CD4-positive, alpha-beta T cell treated with Interleukin-2 at 100 ng/mL for 4 hours (primary cell): ENCODE results near the gene OTOS.

Experiments
- DNase-seq: peaks from one replicate; pipeline ENCODE4 v3.0.0-alpha.2; 2020; ENCODE audit warnings: low spot score

OTOS gene

GRCh38 chr2:240140511-240140910 lies at the start of gene OTOS:
TSS of gene OTOS (minus strand) at chr2:240140658. CDS start at chr2:240140326, 332 bp downstream.
- no peak for DNase-seq

- DNase-seq: no peak
Measured at GRCh38 chr2:240189686-240190085, 49.2 kb upstream of the OTOS start.

GRCh38 chr2:240187989-240188590 lies 47.6 kb upstream of the OTOS start:
- no peak for DNase-seq

- no peak for DNase-seq
Measured at GRCh38 chr2:240186191-240186725, 45.8 kb upstream of the OTOS start.

GRCh38 chr2:240184656-240185055 lies 44.2 kb upstream of the OTOS start:
- no peak for DNase-seq

GRCh38 chr2:240183875-240184590 lies 43.6 kb upstream of the OTOS start:
- no peak for DNase-seq

GRCh38 chr2:240183006-240183874 lies 42.8 kb upstream of the OTOS start:
- DNase-seq: no peak

GRCh38 chr2:240182476-240182875 lies 42.0 kb upstream of the OTOS start:
- DNase-seq: no peak

GRCh38 chr2:240182001-240182400 lies 41.5 kb upstream of the OTOS start:
- no peak for DNase-seq

GRCh38 chr2:240179941-240180666 lies 39.6 kb upstream of the OTOS start:
- no peak for DNase-seq

- no peak for DNase-seq
Measured at GRCh38 chr2:240179186-240179815, 38.8 kb upstream of the OTOS start.

GRCh38 chr2:240178564-240178963 lies 38.1 kb upstream of the OTOS start:
- no peak for DNase-seq

- DNase-seq: no peak
Measured at GRCh38 chr2:240174496-240174895, 34.0 kb upstream of the OTOS start.

GRCh38 chr2:240172071-240172895 lies 31.8 kb upstream of the OTOS start:
- no peak for DNase-seq

- DNase-seq: no peak
Measured at GRCh38 chr2:240170883-240171282, 30.4 kb upstream of the OTOS start.

GRCh38 chr2:240170354-240170735 lies 29.9 kb upstream of the OTOS start:
- DNase-seq: no peak

GRCh38 chr2:240169486-240170353 lies 29.3 kb upstream of the OTOS start:
- no peak for DNase-seq

GRCh38 chr2:240168546-240169361 lies 28.3 kb upstream of the OTOS start:
- DNase-seq: no peak

- no peak for DNase-seq
Measured at GRCh38 chr2:240168041-240168440, 27.6 kb upstream of the OTOS start.
